ENCODE measurements around the gene IMP4.

Gene IMP4

GRCh38 chr2:130387804-130388203 is 45.1 kb downstream of the IMP4 start:
- H3K4me1 ChIP-seq (ENCODE audit: insufficient read depth, low read length, poor library complexity, severe bottlenecking), result no peaks in the 10 kb centered on the region
- no peak overlapping the region for H3K4me3 ChIP-seq (ENCODE audit: low read length, poor library complexity, severe bottlenecking)
- no peak overlapping the region for H2AFZ ChIP-seq (ENCODE audit: low read length)
- H3K9me2 ChIP-seq (replicated peaks; ENCODE audit: low read depth, low read length), result no peaks in the 10 kb centered on the region
- H3K9ac ChIP-seq (ENCODE audit: low read depth, low read length, poor library complexity, severe bottlenecking), result no peak overlapping the region
- no peaks in the 10 kb centered on the region for H3K9me3 ChIP-seq (ENCODE audit: insufficient read depth, low read depth, low read length)
- no peaks in the 10 kb centered on the region for H3K79me2 ChIP-seq (ENCODE audit: insufficient read depth, low read length)
- H3K36me3 ChIP-seq (ENCODE audit: insufficient read depth, low read length), result no peaks in the 10 kb centered on the region
- TF ChIP-seq EZH2phosphoT487 (IDR thresholded peaks at IDR 0.05; ENCODE audit: borderline replicate concordance), result no peak
- no peak for TF ChIP-seq CTCF (conservative IDR thresholded peaks at IDR 0.05; ENCODE audit: low read length)
- no peak overlapping the region for H3K4me2 ChIP-seq (ENCODE audit: low read depth, low read length, poor library complexity, severe bottlenecking)
- H3F3A ChIP-seq (ENCODE audit: low read depth), result no peaks in the 10 kb centered on the region
- no peaks in the 10 kb centered on the region for H4K20me1 ChIP-seq (ENCODE audit: insufficient read depth, low read length, poor library complexity, severe bottlenecking)
- H3K27me3 ChIP-seq (ENCODE audit: insufficient read depth, low read length, poor library complexity, severe bottlenecking), result no peaks in the 10 kb centered on the region

GRCh38 chr2:130388221-130388907 is 45.7 kb downstream of the IMP4 start:
- Histone ChIP-seq H3K4me3 (ENCODE audit: low read length, poor library complexity, severe bottlenecking) (no peak overlapping the region), H3K36me3 (ENCODE audit: insufficient read depth, low read length) (no peaks in the 10 kb centered on the region), H3K9ac (ENCODE audit: low read depth, low read length, poor library complexity, severe bottlenecking) (no peak overlapping the region), H3K9me2 (replicated peaks; ENCODE audit: low read depth, low read length) (no peaks in the 10 kb centered on the region), H3K79me2 (ENCODE audit: insufficient read depth, low read length) (no peaks in the 10 kb centered on the region), H3K27me3 (ENCODE audit: insufficient read depth, low read length, poor library complexity, severe bottlenecking) (no peaks in the 10 kb centered on the region), H4K20me1 (ENCODE audit: insufficient read depth, low read length, poor library complexity, severe bottlenecking) (no peaks in the 10 kb centered on the region), H3F3A (ENCODE audit: low read depth) (no peaks in the 10 kb centered on the region), H3K9me3 (ENCODE audit: insufficient read depth, low read depth, low read length) (no peaks in the 10 kb centered on the region), H3K4me2 (ENCODE audit: low read depth, low read length, poor library complexity, severe bottlenecking) (no peak overlapping the region), H2AFZ (ENCODE audit: low read length) (no peak overlapping the region), H3K4me1 (ENCODE audit: insufficient read depth, low read length, poor library complexity, severe bottlenecking) (no peaks in the 10 kb centered on the region)
- TF ChIP-seq EZH2phosphoT487 (IDR thresholded peaks at IDR 0.05; ENCODE audit: borderline replicate concordance) (no peak), CTCF (conservative IDR thresholded peaks at IDR 0.05; ENCODE audit: low read length) (no peak)

- Histone ChIP-seq H3K27me3 (ENCODE audit: insufficient read depth, low read length, poor library complexity, severe bottlenecking) (no peaks in the 10 kb centered on the region), H3K36me3 (ENCODE audit: insufficient read depth, low read length) (no peaks in the 10 kb centered on the region), H3F3A (ENCODE audit: low read depth) (no peaks in the 10 kb centered on the region), H3K79me2 (ENCODE audit: insufficient read depth, low read length) (no peaks in the 10 kb centered on the region), H3K4me1 (ENCODE audit: insufficient read depth, low read length, poor library complexity, severe bottlenecking) (no peaks in the 10 kb centered on the region), H3K9me2 (replicated peaks; ENCODE audit: low read depth, low read length) (no peaks in the 10 kb centered on the region), H3K9ac (ENCODE audit: low read depth, low read length, poor library complexity, severe bottlenecking) (no peak overlapping the region), H3K4me3 (ENCODE audit: low read length, poor library complexity, severe bottlenecking) (no peak overlapping the region), H4K20me1 (ENCODE audit: insufficient read depth, low read length, poor library complexity, severe bottlenecking) (no peaks in the 10 kb centered on the region), H3K9me3 (ENCODE audit: insufficient read depth, low read depth, low read length) (no peaks in the 10 kb centered on the region), H3K4me2 (ENCODE audit: low read depth, low read length, poor library complexity, severe bottlenecking) (no peak overlapping the region), H2AFZ (ENCODE audit: low read length) (no peak overlapping the region)
- no peak for TF ChIP-seq CTCF (conservative IDR thresholded peaks at IDR 0.05; ENCODE audit: low read length)
- no peak for TF ChIP-seq EZH2phosphoT487 (IDR thresholded peaks at IDR 0.05; ENCODE audit: borderline replicate concordance)
Measured at GRCh38 chr2:130389358-130389757, 46.7 kb downstream of the IMP4 start.

All from Loucy (cell line).